GM23338 (cell line): Measurements from ENCODE around the gene ERN1. TPM values are rescaled to one million over a fixed set of nuclear protein-coding genes. Genes with fewer than 3 reads are reported as not detected.

Experiments
- ATAC-seq: fragments of 200-7000 bp; cut with Tn5 transposase; 3 replicates; pipeline ENCODE4 v1.9.1; 2020
- DNase-seq: peaks from one replicate; pipeline ENCODE4 v3.0.0-alpha.2; 2015; ENCODE audit warnings: low spot score
- H2AFZ ChIP-seq: fragments of 200-600 bp; sonication (generic); 2 replicates; pipeline ENCODE4 v1.8.0; 2016; ENCODE audit warnings: antibody characterized with exemption, mild to moderate bottlenecking, moderate library complexity
- H3F3A ChIP-seq: fragments of 200-600 bp; sonication (generic); replicated peaks from 2 replicates; pipeline ENCODE4 v1.8.0; 2017; ENCODE audit warnings: antibody characterized with exemption, mixed run types, low read depth
- H3K27ac ChIP-seq: fragments of 200-600 bp; sonication (generic); 2 replicates; pipeline ENCODE4 v1.6.1; 2016; ENCODE audit warnings: low read depth
- H3K27me3 ChIP-seq: fragments of 200-600 bp; sonication (generic); 2 replicates; pipeline ENCODE4 v1.8.0; 2016; ENCODE audit warnings: mild to moderate bottlenecking, mixed run types, moderate library complexity; ENCODE audit not compliant: insufficient read depth
- H3K36me3 ChIP-seq: fragments of 200-600 bp; sonication (generic); 2 replicates; pipeline ENCODE4 v1.8.0; 2016; ENCODE audit warnings: mild to moderate bottlenecking; ENCODE audit not compliant: insufficient read depth
- H3K4me1 ChIP-seq: fragments of 200-600 bp; sonication (generic); 2 replicates; pipeline ENCODE4 v1.8.0; 2016; ENCODE audit warnings: mild to moderate bottlenecking, moderate library complexity; ENCODE audit not compliant: insufficient read depth
- H3K4me2 ChIP-seq: fragments of 200-600 bp; sonication (generic); 2 replicates; pipeline ENCODE4 v1.7.1; 2017; ENCODE audit warnings: mixed run types
- H3K4me3 ChIP-seq: fragments of 200-600 bp; sonication (generic); 2 replicates; pipeline ENCODE4 v1.6.1; 2016; ENCODE audit warnings: mixed run types
- H3K79me2 ChIP-seq: fragments of 200-600 bp; sonication (generic); replicated peaks from 2 replicates; pipeline ENCODE4 v1.8.0; 2017; ENCODE audit warnings: mild to moderate bottlenecking; ENCODE audit not compliant: insufficient read depth
- H3K9me2 ChIP-seq: fragments of 200-600 bp; sonication (generic); 2 replicates; pipeline ENCODE4 v1.8.0; 2017; ENCODE audit not compliant: insufficient read depth
- H4K20me1 ChIP-seq: fragments of 200-600 bp; sonication (generic); replicated peaks from 2 replicates; pipeline ENCODE4 v1.8.0; 2017; ENCODE audit warnings: mild to moderate bottlenecking; ENCODE audit not compliant: insufficient read depth
- H3K27ac Mint-ChIP-seq: 2 replicates; pipeline ENCODE4 v1.8.0; 2020; ENCODE audit warnings: inconsistent platforms, mild to moderate bottlenecking, moderate library complexity, mixed read lengths
- H3K27me3 Mint-ChIP-seq: 3 replicates; pipeline ENCODE4 v1.8.0; 2022; ENCODE audit warnings: low read depth, mild to moderate bottlenecking, moderate library complexity, mixed read lengths, inconsistent platforms; ENCODE audit not compliant: insufficient read depth, poor library complexity
- H3K36me3 Mint-ChIP-seq: 3 replicates; pipeline ENCODE4 v1.8.0; 2021; ENCODE audit warnings: low read depth, mild to moderate bottlenecking, inconsistent platforms, moderate library complexity, mixed read lengths
- H3K4me1 Mint-ChIP-seq: 3 replicates; pipeline ENCODE4 v1.8.0; 2020; ENCODE audit warnings: mild to moderate bottlenecking, inconsistent platforms, mixed read lengths
- H3K4me3 Mint-ChIP-seq: 3 replicates; pipeline ENCODE4 v1.8.0; 2021; ENCODE audit warnings: moderate library complexity, mild to moderate bottlenecking, inconsistent platforms, mixed read lengths
- H3K9me3 Mint-ChIP-seq: 3 replicates; pipeline ENCODE4 v1.8.0; 2020; ENCODE audit warnings: moderate library complexity, mild to moderate bottlenecking, inconsistent platforms, mixed read lengths
- CREB1 ChIP-seq: fragments of 250-450 bp; sonication (Bioruptor Pico); IDR thresholded peaks from 2 replicates; pipeline ENCODE4 v1.5.0; 2020; ENCODE audit warnings: low read depth, mild to moderate bottlenecking, moderate library complexity
- ETS1 ChIP-seq: IDR thresholded peaks from 2 replicates; pipeline ENCODE4 v1.6.1; 2016; ENCODE audit warnings: antibody characterized with exemption
- EZH2 ChIP-seq: fragments of 200-600 bp; sonication (generic); IDR thresholded peaks from one replicate; pipeline ENCODE4 v1.8.0; 2017; ENCODE audit warnings: antibody characterized with exemption, mild to moderate bottlenecking, low read depth; ENCODE audit not compliant: unreplicated experiment
- EZH2phosphoT487 ChIP-seq: fragments of 200-600 bp; sonication (generic); IDR thresholded peaks from one replicate; pipeline ENCODE4 v1.8.1; 2018; ENCODE audit warnings: antibody characterized with exemption; ENCODE audit not compliant: unreplicated experiment
- JUNB ChIP-seq: IDR thresholded peaks from one replicate; pipeline ENCODE4 v1.6.1; 2016; ENCODE audit warnings: antibody characterized with exemption; ENCODE audit not compliant: unreplicated experiment
- NANOG ChIP-seq: IDR thresholded peaks from 2 replicates; pipeline ENCODE4 v1.6.1; 2016; ENCODE audit warnings: antibody characterized with exemption, borderline replicate concordance
- POLR2AphosphoS5 ChIP-seq: IDR thresholded peaks from 2 replicates; pipeline ENCODE4 v1.6.1; 2016; ENCODE audit warnings: antibody characterized with exemption, low read depth
- REST ChIP-seq: IDR thresholded peaks from one replicate; pipeline ENCODE4 v1.6.1; 2018; ENCODE audit warnings: antibody characterized with exemption; ENCODE audit not compliant: unreplicated experiment
- STAT1 ChIP-seq: IDR thresholded peaks from one replicate; pipeline ENCODE4 v1.6.1; 2016; ENCODE audit warnings: antibody characterized with exemption; ENCODE audit not compliant: unreplicated experiment
- ZNF114 ChIP-seq: fragments of 250-450 bp; sonication (Bioruptor Pico); IDR thresholded peaks from 2 replicates; pipeline ENCODE4 v1.5.0; 2020; ENCODE audit warnings: mild to moderate bottlenecking, moderate library complexity
- ZNF331 ChIP-seq: fragments of 250-450 bp; sonication (Bioruptor Pico); IDR thresholded peaks from 2 replicates; pipeline ENCODE4 v1.5.0; 2020; ENCODE audit warnings: low read depth, mild to moderate bottlenecking, moderate library complexity
- polyA plus RNA-seq: library from polyadenylated mRNA; unstranded; fragments of >200 nt; fragmentation: Nextera tagmentation; extraction: Ambion mirVana; gene quantifications from 2 replicates; pipeline ENCODE4 v1.2.1, GENCODE V29; 2016
- total RNA-seq: library from RNA; depleted of rRNA; stranded (reverse); fragments of >200 nt; shearing (Covaris generic); gene quantifications from 2 replicates; pipeline ENCODE4 v1.2.3, GENCODE V29; 2014
- TF ChIP-seq, protein P1 (sequence below): fragments of 250-450 bp; sonication (Bioruptor Pico); IDR thresholded peaks from 2 replicates; pipeline ENCODE4 v1.5.0; 2020; ENCODE audit warnings: mild to moderate bottlenecking, moderate library complexity
- TF ChIP-seq, protein P2 (sequence below), 2 experiments: fragments of 200-600 bp in 1 of 2; sonication (generic) in 1 of 2; conservative IDR thresholded peaks; 2 replicates each; pipeline versions ENCODE4 v1.5.1 to v1.6.1; 2016 to 2017; ENCODE audit warnings: antibody characterized with exemption in 2 of 2, low read depth in 2 of 2, mild to moderate bottlenecking in 2 of 2, moderate library complexity in 1 of 2

ERN1 gene
- total and polyA plus RNA-seq, 2 experiments from 2014 or later, result 5.9 to 7.5 TPM

DNA sequence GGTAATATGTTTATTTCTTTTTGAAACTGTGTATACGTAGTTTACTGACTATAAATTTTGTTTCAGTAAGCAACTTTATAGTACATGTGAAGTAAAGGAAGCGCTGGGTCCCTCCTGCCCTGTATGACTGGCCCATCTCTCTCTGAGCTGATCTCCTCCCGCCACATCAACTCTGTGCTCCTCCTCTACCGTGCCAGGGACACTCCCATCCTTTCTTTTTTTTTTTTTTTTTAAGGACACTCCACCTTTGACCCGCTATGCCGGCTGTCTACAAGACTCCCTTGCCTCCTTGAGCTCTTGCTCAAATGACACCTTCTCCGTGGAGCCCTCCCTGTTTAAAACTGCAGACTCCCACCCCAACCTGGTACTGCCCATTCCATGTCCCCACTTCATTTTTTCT, 35.5 kb downstream of the ERN1 start:
- H3F3A ChIP-seq, result no peaks in the 10 kb centered on the region
- no peaks in the 10 kb centered on the region; the same call in 1 of the 2 replicates for H3K4me1 ChIP-seq
- peaks cover 2% of the 10 kb centered on the region for H3K27me3 Mint-ChIP-seq
- no peaks in the 10 kb centered on the region for H3K79me2 ChIP-seq
- no peak overlapping the region for H2AFZ ChIP-seq
- H3K9me2 ChIP-seq, result no peaks in the 10 kb centered on the region
- no peak overlapping the region for H3K27ac ChIP-seq
- no peak overlapping the region for H3K4me2 ChIP-seq
- H4K20me1 ChIP-seq, result no peaks in the 10 kb centered on the region
- peaks cover 3% of the 10 kb centered on the region; the same call in 2 of the 3 replicates for H3K9me3 Mint-ChIP-seq
- peak; percentile 48 for ATAC-seq
- H3K4me3 Mint-ChIP-seq, result no peak overlapping the region
- no peaks in the 10 kb centered on the region for H3K36me3 ChIP-seq
- no peaks in the 10 kb centered on the region for H3K27me3 ChIP-seq
- 0 out of 2 replicates have a peak overlapping the region, but pooled peaks have one; percentile 8 for H3K27ac Mint-ChIP-seq
- H3K36me3 Mint-ChIP-seq, result peaks cover 12% of the 10 kb centered on the region
- H3K4me1 Mint-ChIP-seq, result peaks cover 10% of the 10 kb centered on the region
- no peak for TF ChIP-seq NANOG
- TF ChIP-seq REST, result no peak
- TF ChIP-seq EZH2phosphoT487, result no peak
- TF ChIP-seq EZH2, result no peak
- no peak for TF ChIP-seq JUNB
- TF ChIP-seq, protein P1, sequence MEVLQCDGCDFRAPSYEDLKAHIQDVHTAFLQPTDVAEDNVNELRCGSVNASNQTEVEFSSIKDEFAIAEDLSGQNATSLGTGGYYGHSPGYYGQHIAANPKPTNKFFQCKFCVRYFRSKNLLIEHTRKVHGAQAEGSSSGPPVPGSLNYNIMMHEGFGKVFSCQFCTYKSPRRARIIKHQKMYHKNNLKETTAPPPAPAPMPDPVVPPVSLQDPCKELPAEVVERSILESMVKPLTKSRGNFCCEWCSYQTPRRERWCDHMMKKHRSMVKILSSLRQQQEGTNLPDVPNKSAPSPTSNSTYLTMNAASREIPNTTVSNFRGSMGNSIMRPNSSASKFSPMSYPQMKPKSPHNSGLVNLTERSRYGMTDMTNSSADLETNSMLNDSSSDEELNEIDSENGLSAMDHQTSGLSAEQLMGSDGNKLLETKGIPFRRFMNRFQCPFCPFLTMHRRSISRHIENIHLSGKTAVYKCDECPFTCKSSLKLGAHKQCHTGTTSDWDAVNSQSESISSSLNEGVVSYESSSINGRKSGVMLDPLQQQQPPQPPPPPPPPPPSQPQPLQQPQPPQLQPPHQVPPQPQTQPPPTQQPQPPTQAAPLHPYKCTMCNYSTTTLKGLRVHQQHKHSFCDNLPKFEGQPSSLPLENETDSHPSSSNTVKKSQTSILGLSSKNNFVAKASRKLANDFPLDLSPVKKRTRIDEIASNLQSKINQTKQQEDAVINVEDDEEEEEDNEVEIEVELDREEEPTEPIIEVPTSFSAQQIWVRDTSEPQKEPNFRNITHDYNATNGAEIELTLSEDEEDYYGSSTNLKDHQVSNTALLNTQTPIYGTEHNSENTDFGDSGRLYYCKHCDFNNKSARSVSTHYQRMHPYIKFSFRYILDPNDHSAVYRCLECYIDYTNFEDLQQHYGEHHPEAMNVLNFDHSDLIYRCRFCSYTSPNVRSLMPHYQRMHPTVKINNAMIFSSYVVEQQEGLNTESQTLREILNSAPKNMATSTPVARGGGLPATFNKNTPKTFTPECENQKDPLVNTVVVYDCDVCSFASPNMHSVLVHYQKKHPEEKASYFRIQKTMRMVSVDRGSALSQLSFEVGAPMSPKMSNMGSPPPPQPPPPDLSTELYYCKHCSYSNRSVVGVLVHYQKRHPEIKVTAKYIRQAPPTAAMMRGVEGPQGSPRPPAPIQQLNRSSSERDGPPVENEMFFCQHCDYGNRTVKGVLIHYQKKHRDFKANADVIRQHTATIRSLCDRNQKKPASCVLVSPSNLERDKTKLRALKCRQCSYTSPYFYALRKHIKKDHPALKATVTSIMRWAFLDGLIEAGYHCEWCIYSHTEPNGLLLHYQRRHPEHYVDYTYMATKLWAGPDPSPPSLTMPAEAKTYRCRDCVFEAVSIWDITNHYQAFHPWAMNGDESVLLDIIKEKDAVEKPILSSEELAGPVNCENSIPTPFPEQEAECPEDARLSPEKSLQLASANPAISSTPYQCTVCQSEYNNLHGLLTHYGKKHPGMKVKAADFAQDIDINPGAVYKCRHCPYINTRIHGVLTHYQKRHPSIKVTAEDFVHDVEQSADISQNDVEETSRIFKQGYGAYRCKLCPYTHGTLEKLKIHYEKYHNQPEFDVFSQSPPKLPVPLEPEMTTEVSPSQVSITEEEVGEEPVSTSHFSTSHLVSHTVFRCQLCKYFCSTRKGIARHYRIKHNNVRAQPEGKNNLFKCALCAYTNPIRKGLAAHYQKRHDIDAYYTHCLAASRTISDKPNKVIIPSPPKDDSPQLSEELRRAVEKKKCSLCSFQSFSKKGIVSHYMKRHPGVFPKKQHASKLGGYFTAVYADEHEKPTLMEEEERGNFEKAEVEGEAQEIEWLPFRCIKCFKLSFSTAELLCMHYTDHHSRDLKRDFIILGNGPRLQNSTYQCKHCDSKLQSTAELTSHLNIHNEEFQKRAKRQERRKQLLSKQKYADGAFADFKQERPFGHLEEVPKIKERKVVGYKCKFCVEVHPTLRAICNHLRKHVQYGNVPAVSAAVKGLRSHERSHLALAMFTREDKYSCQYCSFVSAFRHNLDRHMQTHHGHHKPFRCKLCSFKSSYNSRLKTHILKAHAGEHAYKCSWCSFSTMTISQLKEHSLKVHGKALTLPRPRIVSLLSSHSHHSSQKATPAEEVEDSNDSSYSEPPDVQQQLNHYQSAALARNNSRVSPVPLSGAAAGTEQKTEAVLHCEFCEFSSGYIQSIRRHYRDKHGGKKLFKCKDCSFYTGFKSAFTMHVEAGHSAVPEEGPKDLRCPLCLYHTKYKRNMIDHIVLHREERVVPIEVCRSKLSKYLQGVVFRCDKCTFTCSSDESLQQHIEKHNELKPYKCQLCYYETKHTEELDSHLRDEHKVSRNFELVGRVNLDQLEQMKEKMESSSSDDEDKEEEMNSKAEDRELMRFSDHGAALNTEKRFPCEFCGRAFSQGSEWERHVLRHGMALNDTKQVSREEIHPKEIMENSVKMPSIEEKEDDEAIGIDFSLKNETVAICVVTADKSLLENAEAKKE, result no peak
- no peak for TF ChIP-seq POLR2AphosphoS5
- TF ChIP-seq ZNF114 (CRISPR knock-in tag), result no peak
- no peak for TF ChIP-seq ETS1
- no peak for TF ChIP-seq ZNF331
- no peak for TF ChIP-seq CREB1 (CRISPR knock-in tag)
- TF ChIP-seq, protein P2, sequence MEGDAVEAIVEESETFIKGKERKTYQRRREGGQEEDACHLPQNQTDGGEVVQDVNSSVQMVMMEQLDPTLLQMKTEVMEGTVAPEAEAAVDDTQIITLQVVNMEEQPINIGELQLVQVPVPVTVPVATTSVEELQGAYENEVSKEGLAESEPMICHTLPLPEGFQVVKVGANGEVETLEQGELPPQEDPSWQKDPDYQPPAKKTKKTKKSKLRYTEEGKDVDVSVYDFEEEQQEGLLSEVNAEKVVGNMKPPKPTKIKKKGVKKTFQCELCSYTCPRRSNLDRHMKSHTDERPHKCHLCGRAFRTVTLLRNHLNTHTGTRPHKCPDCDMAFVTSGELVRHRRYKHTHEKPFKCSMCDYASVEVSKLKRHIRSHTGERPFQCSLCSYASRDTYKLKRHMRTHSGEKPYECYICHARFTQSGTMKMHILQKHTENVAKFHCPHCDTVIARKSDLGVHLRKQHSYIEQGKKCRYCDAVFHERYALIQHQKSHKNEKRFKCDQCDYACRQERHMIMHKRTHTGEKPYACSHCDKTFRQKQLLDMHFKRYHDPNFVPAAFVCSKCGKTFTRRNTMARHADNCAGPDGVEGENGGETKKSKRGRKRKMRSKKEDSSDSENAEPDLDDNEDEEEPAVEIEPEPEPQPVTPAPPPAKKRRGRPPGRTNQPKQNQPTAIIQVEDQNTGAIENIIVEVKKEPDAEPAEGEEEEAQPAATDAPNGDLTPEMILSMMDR (conservative IDR thresholded peaks at IDR 0.05; ENCODE audit: low read depth in 2 of 2), result no peak
- no peak for TF ChIP-seq STAT1
- no peak overlapping the region for H3K4me3 ChIP-seq
- DNase-seq, result no peak
